Measurements from ENCODE around the gene ZNF513.

ZNF513 gene

DNA sequence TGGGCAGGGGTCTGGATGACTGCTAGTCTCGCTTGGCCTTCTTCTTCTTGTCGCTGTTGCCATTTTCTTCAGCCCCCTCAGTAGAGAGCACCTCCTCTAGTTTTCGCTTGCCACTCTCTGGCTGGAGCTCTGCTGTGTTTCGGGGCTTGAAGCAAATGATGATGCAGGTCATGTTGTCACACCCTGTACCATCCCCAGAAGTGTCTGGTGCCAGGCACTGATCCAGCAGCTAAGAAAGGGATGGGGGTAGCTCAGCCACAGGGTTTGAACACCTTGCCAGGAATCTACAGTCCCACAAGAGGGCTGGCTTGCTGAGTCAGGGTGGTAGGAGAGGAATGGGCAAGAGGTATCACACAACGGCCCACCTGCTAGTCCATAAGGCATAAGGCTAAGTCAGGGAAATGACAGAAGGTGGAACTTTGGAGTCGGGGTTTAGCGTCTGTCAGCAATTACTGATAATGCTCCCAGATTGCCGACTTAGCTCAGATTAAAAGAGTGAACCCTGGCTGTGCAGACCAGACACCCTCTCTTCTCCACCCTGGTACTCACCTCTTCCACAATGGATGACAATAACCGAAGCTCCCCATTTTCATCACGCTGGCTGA lies 1.1 kb upstream of the ZNF513 start:
- no peak for DNase-seq (ENCODE audit: low read depth)

DNA sequence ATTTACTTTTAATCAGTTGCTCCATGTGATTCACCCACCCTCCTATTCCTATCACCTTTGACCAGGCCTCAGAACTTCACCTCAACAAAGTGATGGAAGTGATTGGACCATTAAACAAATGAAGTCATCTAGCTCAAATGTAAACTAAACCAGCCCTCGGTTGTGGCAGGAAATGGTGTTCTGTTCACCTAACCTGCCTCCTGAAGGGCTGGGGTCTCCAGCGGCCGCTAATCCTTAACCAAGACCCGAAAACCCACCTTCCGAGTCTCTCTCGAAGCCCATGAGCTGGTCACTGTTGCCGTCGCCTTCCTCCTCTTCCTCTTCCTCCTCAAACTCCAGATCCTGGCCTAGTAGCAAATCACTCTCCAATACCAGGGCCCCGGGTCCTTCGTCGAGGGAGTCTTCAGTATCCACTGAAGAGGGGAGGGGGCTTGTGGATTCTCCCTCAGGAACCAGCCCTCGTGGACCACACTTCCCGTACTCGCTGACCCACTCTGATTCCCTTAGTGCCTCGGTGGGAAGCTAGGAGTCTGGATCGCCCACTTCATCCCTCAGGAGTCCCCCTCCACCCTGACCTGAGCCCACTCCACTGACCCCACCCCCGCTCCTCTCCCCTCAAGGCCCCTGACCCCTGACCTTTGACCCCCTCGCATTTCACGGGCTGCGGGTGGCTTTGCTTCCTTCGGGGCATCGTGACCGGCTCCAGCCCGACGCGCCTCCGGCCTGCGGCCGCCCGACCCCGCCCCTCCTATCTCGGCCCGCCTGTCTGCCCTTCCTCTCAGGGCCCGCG lies 503 bp downstream of the ZNF513 start:
- no peak for DNase-seq (ENCODE audit: low read depth)

DNA sequence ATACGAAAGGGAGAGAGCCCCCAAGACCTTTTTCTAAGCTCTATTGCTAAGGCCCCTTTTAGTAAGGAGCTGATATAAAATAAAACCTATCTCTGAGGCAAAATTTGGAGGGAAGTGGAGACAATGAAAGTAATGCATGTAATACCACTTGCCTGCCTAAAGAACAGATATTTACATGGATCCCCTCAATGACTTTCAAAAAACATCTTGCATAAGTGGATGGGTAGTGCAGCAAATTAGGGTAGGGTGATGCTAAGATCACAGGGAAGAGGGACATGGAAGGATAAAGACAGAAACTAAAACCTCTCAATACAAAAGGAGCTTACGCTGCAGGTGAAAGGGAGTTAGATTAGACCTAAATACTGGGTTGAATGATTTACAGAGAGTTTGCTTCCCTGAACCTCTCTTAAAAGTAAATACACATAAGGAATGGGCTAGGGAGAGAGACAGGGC lies 1.1 kb downstream of the ZNF513 start:
- no peak for DNase-seq (ENCODE audit: low read depth)

- DNase-seq (ENCODE audit: low read depth): no peak
These were observed 1.7 kb downstream of the ZNF513 start for GRCh38 chr2:27378809-27379290.

DNA sequence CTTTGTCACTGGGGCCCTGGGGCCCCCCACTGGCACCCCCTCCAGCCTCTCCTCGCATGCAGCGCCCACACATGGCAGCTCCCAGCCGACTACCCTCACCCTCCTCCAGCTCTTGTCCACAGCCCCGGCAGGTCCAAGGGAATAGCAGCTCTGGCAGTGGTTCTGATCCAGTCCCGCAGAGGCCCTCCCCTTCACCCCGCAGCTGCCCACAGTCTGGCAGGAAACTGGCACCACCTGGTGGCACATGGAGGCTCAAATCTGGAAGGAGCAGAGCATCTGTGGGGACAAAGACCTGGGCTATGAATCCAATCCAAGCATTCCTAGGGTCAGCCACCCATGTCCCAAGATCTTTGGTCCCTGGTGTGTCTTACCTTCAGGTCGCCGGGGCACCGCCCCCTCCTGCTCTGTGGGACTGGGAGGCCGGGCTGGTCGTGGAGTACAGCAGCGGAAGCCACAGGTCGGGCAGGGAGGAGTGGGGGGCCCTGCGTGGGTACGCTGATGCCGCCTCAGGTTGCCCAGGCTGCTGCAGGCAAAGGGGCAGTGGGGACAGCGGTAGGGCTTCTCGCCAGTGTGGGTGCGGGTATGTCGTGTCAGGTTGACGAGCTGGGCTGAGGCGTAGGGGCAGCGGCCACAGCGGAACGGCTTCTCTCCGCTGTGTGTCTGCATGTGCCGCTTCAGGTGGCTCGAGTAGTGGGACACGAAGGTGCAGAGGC lies 2.3 kb downstream of the ZNF513 start:
- DNase-seq (ENCODE audit: low read depth): no peak

- no peak for DNase-seq (ENCODE audit: low read depth)
These were observed 2.9 kb downstream of the ZNF513 start for GRCh38 chr2:27377618-27378095.

- no peak for DNase-seq (ENCODE audit: low read depth)
These were observed 3.5 kb downstream of the ZNF513 start for GRCh38 chr2:27376866-27377617.

GRCh38 chr2:27376151-27376865 lies 4.2 kb downstream of the ZNF513 start:
- DNase-seq (ENCODE audit: low read depth): no peak

GRCh38 chr2:27375513-27376099 lies 4.9 kb downstream of the ZNF513 start:
- no peak for DNase-seq (ENCODE audit: low read depth)

- DNase-seq (ENCODE audit: low read depth): no peak
These were observed 7.0 kb downstream of the ZNF513 start for GRCh38 chr2:27373567-27373966.

DNA sequence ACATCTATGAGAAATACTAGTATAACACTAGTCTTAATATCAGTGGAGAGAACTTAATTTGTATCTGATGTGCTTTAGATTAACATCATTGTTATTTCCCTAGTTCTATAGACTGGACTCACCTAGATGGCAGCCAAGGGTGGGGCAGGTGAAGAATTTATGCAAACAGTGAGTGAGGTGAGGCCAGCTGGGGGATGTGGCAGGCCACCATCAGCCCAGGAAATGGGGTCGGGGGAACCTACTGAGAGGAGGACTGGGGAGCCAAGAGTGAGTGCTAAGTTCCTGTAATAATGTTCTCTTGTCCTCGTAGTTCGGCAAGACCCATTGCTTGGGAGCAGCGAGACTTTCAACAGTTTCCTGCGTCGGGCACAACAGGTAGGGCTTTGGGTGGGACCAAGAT lies 7.6 kb downstream of the ZNF513 start:
- no peak for DNase-seq (ENCODE audit: low read depth)

DNA sequence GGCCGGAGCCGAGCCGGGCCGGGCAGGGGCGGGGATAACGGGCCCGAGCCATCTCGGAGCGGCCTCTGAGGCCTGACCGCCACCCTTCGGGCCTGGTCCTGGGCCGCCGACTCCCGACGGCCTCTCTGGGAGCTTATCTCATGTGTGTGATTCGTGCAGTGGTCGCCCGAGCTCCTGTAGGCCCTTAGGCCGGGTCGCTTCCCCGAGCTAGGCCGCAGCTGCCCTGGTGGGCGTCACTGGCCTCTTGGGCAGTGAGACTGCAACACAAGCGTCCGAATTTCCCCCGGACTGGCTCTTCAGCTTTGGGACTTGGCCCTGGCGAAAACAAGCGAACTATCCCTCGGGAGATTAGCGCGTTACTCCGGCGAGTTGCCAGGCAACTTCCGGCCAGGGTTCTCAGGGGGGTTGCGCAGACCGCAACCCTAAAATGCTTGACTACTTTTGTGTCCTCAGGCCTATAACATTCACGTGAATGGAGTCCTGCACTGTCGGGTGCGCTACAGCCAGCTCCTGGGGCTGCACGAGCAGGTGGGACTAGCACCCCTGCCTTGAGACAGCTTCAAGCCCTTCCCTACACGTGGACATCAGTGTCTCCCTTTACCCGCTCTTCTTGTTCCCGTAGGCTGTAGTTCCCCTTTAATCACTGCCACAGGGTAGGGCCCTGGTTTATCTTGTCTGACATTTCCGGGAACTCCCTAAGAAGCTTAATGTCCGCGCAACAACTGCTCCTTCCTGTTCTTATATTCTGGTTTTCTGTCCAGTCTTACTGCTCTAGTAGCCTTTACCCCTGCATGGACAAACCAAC lies 9.5 kb downstream of the ZNF513 start:
- DNase-seq (ENCODE audit: low read depth): no peak

DNA sequence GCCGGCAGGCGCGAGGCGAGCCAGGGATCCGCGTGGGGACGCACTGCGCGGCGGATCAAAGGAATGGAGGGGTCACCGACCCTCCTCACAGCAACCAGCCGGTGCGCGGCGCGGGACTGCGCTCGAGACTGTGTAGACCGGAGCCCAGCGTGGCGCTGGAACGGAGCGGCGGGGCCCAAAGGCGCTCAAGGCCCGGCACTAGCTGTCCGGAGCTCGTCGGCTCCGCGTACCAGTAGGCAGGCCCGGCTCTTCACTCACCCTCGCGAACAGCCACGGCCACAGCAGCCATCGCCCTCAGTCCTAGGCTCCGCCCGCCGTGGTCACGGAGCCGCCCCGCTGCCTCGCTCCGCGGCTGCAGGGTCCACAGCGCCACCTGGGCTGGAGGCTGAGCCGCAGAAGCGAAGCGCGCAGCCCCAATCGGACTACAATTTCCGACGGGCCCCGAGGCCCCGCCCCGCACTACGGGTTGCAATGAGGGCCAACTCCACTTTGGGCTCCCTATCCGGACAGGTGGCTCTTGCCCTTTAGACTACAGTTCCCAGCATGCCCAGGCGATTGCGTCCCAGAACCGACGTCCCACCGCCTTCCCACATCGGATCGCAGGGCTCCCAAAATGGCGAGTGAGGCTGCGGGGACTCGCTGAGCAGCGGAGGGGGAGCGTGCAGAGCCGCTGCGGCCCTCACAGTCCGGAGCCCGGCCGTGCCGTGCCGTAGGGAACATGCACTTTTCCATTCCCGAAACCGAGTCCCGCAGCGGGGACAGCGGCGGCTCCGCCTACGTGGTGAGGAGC lies 10.3 kb downstream of the ZNF513 start, which contains the start of the genes EIF2B4 and SNX17:
EIF2B4 (minus strand) TSS at position 313 of the 790 bp plus-strand sequence; CDS start at position 289, 24 bp downstream.
SNX17 (plus strand) TSS at position 591 of the 790 bp plus-strand sequence; CDS start at position 719, 128 bp downstream.
- peak; percentile 99 for DNase-seq (ENCODE audit: low read depth)

DNA sequence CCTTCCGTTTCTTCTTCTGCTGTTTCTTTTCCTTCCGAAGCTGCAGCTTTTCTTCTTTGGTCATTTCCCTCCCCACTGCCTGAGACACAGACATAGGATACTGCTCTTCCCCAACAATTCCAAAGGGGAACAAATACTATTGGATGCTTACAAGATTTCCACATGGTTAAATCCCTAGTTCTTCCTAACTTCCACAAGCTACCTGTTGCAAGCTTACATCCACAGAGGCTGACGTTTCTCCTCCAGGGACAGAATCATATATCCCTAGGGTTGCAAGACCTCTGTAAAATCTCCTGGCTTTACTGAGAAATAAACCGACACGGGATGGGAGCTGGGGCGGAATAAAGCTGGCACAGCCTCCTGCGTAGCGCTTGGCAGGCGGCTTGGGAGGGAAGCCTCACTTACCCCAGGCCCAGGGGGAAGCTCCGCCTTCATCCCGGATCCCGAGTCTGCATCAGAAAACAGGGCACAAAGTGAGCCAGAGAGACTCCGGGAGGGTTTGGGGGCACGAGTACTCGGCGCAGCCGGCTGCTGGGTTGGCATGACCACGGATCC lies 11.0 kb downstream of the ZNF513 start:
- no peak for DNase-seq (ENCODE audit: low read depth)

DNA sequence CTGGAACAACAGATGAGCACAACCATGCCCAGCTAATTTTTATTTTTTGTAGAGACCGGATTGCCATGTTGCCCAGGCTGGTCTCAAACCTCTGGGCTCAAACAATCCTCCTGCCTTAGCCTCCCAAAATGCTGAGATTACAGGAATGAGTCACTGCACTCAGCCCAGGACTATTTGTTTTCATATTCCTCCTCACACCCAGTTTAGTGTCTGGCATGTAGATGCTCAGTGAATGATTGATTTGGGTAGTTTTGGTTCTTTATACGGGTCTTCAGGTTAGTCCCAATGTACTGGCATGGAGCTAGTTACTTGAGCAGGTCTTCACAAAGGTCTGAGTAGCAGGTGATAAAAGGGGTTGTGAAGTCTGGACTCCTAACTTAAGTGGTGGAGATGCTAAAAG lies 16.6 kb downstream of the ZNF513 start:
- no peak for DNase-seq (ENCODE audit: low read depth)

DNA sequence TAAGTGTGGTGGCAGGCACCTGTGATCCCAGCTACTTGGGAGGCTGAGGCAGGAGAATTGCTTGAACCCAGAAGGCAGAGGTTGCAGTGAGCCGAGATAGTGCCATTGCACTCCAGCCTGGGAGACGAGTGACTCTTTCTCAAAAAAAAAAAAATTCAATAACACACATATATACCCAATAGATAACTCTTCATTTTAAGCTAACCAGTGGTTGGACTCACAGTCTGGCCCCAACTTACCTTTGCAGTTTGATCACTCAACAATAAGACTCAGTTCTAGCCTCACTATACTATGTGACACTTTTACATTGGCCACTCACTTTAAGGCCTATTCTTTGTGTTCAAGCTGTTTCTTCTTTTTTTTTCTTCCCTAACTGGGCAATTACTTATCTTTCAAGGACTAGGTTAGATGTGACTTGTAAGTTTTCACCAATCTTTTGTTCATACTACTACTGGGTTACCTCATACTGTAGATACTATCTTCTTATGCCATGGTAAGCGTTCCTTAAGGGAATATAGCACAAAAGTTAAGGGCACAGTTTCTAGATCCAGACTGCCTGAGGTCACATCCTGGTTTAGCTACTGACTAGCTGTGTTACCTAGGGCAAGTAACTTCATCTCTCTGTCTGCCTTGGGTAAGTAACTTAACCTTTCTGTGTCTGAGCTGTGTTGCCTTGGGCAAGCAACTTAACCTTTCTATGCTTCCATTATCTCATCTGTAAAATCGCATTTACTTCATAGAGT lies 17.7 kb downstream of the ZNF513 start:
- DNase-seq (ENCODE audit: low read depth): no peak

DNA sequence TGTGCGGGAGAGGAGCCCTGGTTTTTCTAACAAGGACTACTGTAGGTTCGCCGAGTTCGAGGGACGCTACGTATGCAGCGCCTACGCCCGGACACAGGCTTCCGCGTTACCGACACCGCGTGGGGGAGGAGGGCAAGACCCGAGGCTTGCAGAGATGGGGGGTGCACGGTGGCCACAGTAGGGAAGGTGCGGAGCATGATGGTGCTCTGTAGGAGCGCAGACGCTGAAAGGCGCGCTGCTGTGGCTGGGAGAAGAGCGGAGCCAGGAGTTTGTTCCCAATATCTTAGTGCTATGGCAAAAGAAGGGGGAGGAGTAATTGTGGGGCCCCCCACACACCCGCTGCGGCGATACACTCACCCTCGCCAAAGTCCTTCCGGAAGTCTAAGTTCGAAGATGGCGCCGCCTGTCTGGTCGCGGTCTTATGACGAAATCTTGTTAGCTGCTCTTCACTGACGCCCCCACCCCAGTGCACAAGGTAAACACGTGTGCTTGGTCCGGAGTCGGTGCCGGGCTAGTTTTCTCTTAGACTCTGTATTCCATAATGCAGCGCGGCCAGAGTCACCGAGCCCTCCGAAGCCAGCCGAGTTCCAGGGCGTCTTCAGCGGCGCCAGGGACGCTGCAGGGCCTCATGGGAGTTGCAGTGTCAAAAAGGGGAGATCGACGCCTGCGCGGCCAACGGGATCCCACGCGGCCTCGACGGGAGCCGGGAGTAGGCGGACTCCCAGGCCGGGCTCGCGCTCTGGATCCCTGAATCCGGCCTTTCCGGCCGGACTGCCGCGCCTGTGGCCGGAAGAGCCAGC lies 24.0 kb downstream of the ZNF513 start, which contains the start of gene GTF3C2:
GTF3C2 (minus strand) TSS at position 383 of the 800 bp plus-strand sequence. CDS start 13,210 bp downstream, outside the sequence.
- peak; percentile 86 for DNase-seq (ENCODE audit: low read depth)
